Endothelial cell of umbilical vein (primary cell): ENCODE measurements around the gene ATF7IP. TPM values are rescaled to one million over a fixed set of nuclear protein-coding genes. Genes with fewer than 3 reads are reported as not detected.

Experiments used
- BruUV-seq: library from RNA; stranded (reverse); fragments of 400-500 nt; replicated peaks from 2 replicates; lab custom pipeline; 2021; lab: Mats Ljungman, UMichigan
- CTCF ChIA-PET: fragments of 300-600, 350-600 bp; sonication (Branson Sonifier 250); formaldehyde crosslinking; loops from one replicate; lab custom pipeline; 2021; ENCODE audit warnings: antibody characterized with exemption, inconsistent platforms; lab: Charles Lee
- POLR2A ChIA-PET: fragments of 300-600, 350-600 bp; sonication (Branson Sonifier 250); formaldehyde crosslinking; loops from one replicate; lab custom pipeline; 2021; ENCODE audit warnings: antibody characterized with exemption, inconsistent platforms; lab: Charles Lee
- DNase-seq: peaks from one replicate; pipeline ENCODE4 v3.0.0-alpha.2; 2011; ENCODE audit warnings: low read depth, low spot score
- FAIRE-seq: peaks from 2 replicates; lab custom pipeline; 2011; peaks lifted over from hg19 to GRCh38; lab: Jason Lieb, UNC
- H2AFZ ChIP-seq: 2 replicates; pipeline ENCODE4 v1.6.0; 2012; ENCODE audit warnings: low read depth, low read length, control low read depth, inconsistent platforms
- H3K27ac ChIP-seq: 2 replicates; pipeline ENCODE4 v1.5.1; 2011; ENCODE audit warnings: low read depth, mild to moderate bottlenecking, control low read depth, low read length, moderate library complexity; ENCODE audit not compliant: insufficient read depth
- H3K27me3 ChIP-seq, 2 experiments: 2 replicates each; pipeline versions ENCODE4 v1.6.0 to v1.6.1; 2011; ENCODE audit warnings: low read length in 2 of 2, mixed read lengths in 1 of 2; ENCODE audit not compliant: control insufficient read depth in 2 of 2, insufficient read depth in 2 of 2
- H3K36me3 ChIP-seq, 2 experiments: 2 replicates in 1 of 2; 3 replicates in 1 of 2; pipeline ENCODE4 v1.5.1; 2011; ENCODE audit warnings: low read length in 2 of 2, mild to moderate bottlenecking in 1 of 2, moderate library complexity in 1 of 2; ENCODE audit not compliant: control insufficient read depth in 2 of 2, insufficient read depth in 2 of 2; ENCODE audit errors: extremely low read depth in 1 of 2
- H3K4me1 ChIP-seq: 3 replicates; pipeline ENCODE4 v1.5.1; 2011; ENCODE audit warnings: mild to moderate bottlenecking, low read length; ENCODE audit not compliant: control insufficient read depth, insufficient read depth; ENCODE audit errors: extremely low read depth
- H3K4me2 ChIP-seq: 2 replicates; pipeline ENCODE4 v1.6.1; 2011; ENCODE audit warnings: low read length, control low read depth, mixed read lengths; ENCODE audit not compliant: insufficient read depth
- H3K4me3 ChIP-seq, 3 experiments: fragments of 200-600 bp in 1 of 3; sonication (generic), shearing (Covaris generic) in 1 of 3; replicated peaks in 1 of 3; 2 replicates each; pipeline ENCODE4 v1.5.1; 2011 to 2016; ENCODE audit warnings: control low read depth in 3 of 3, low read length in 3 of 3, mild to moderate bottlenecking in 2 of 3, inconsistent platforms in 1 of 3, low read depth in 1 of 3, moderate library complexity in 1 of 3; ENCODE audit not compliant: insufficient read depth in 1 of 3
- H3K79me2 ChIP-seq: 2 replicates; pipeline ENCODE4 v1.6.0; 2012; ENCODE audit warnings: low read length, inconsistent platforms; ENCODE audit not compliant: control insufficient read depth, insufficient read depth
- H3K9ac ChIP-seq: replicated peaks from 2 replicates; pipeline ENCODE3; 2011; ENCODE audit warnings: low read length, control low read depth; ENCODE audit not compliant: insufficient read depth; ENCODE audit errors: extremely low read depth
- H3K9me1 ChIP-seq: replicated peaks from 3 replicates; pipeline ENCODE4 v1.6.0; 2011; ENCODE audit warnings: mild to moderate bottlenecking, low read length; ENCODE audit not compliant: control insufficient read depth, insufficient read depth; ENCODE audit errors: extremely low read depth
- H3K9me3 ChIP-seq: replicated peaks from 2 replicates; pipeline ENCODE4 v1.5.1; 2012; ENCODE audit warnings: low read length, inconsistent platforms; ENCODE audit not compliant: control insufficient read depth, insufficient read depth
- H4K20me1 ChIP-seq: replicated peaks from 2 replicates; pipeline ENCODE3; 2011; ENCODE audit warnings: mild to moderate bottlenecking, low read length; ENCODE audit not compliant: control insufficient read depth, insufficient read depth; ENCODE audit errors: extremely low read depth
- EZH2 ChIP-seq: IDR thresholded peaks from 2 replicates; pipeline ENCODE4 v1.6.1; 2012; ENCODE audit warnings: borderline replicate concordance, low read depth, mild to moderate bottlenecking, moderate library complexity, low read length, inconsistent platforms; ENCODE audit not compliant: severe bottlenecking
- FOS ChIP-seq: IDR thresholded peaks from 2 replicates; pipeline ENCODE4 v1.6.1; 2011; ENCODE audit warnings: mild to moderate bottlenecking, low read length, moderate library complexity, borderline replicate concordance; ENCODE audit not compliant: insufficient read depth
- GATA2 ChIP-seq: IDR thresholded peaks from 2 replicates; pipeline ENCODE4 v1.7.0; 2011; ENCODE audit warnings: low read depth, mild to moderate bottlenecking, moderate library complexity, mixed read lengths, low read length; ENCODE audit not compliant: insufficient read length, insufficient read depth
- JUN ChIP-seq: IDR thresholded peaks from 2 replicates; pipeline ENCODE4 v1.6.1; 2011; ENCODE audit warnings: borderline replicate concordance, low read depth; ENCODE audit not compliant: insufficient read length, insufficient read depth
- MYC ChIP-seq: IDR thresholded peaks from one replicate; pipeline ENCODE4 v1.6.1; 2011; ENCODE audit warnings: mild to moderate bottlenecking, low read depth, low read length
- POLR2A ChIP-seq: IDR thresholded peaks from 2 replicates; pipeline ENCODE4 v1.6.1; 2012; ENCODE audit warnings: low read depth, mild to moderate bottlenecking, control low read depth, low read length
- POLR2AphosphoS5 ChIP-seq: IDR thresholded peaks from 2 replicates; pipeline ENCODE4 v1.6.1; 2012; ENCODE audit warnings: low read depth, mild to moderate bottlenecking, control low read depth, low read length, moderate library complexity; ENCODE audit not compliant: insufficient read depth
- dilution Hi-C: fragments of 300-500 bp; cut with MboI; formaldehyde crosslinking; loops from one replicate; pipeline ENCODE4 v1.15.0; 2019; ENCODE audit warnings: low sequenced_read_pairs; ENCODE audit not compliant: extremely low pct_ligation_motif_present
- intact Hi-C: fragments of 100-400 bp; cut with micrococcal nuclease; formaldehyde crosslinking; loops from one replicate; pipeline ENCODE4 v1.10.0; 2022
- polyA plus RNA-seq, 4 experiments: library from polyadenylated mRNA; depleted of rRNA in 3 of 4; stranded (reverse) in 3 of 4; unstranded in 1 of 4; fragments of >200 nt; gene quantifications; 2 replicates each; pipeline versions ENCODE4 v1.2.1 to v1.2.3, GENCODE V29; 2011 to 2012; ENCODE audit warnings: missing spikeins in 1 of 4
- total RNA-seq: library from RNA; stranded (reverse); gene quantifications from 2 replicates; pipeline ENCODE4 v1.2.3, GENCODE V29; 2021
- TF ChIP-seq, protein P1 (sequence below): IDR thresholded peaks from 2 replicates; pipeline ENCODE4 v1.6.1; 2011; ENCODE audit not compliant: insufficient read depth, insufficient read length
- TF ChIP-seq, protein P2 (sequence below), 2 donors: IDR thresholded peaks; 1 replicate in 1 of 2; 2 replicates in 1 of 2; pipeline ENCODE4 v1.5.1; 2011; ENCODE audit warnings: low read length in 2 of 2, mild to moderate bottlenecking in 2 of 2, moderate library complexity in 2 of 2, control low read depth in 1 of 2, inconsistent platforms in 1 of 2, low read depth in 1 of 2; ENCODE audit not compliant: insufficient read depth in 1 of 2; ENCODE audit errors: extremely low read depth in 1 of 2

Gene ATF7IP
- total and polyA plus RNA-seq, 2 donors (not counting 3 experiments of a cell fraction or from before 2014, with no cell fraction given), result 14.5 to 73.5 TPM

GRCh38 chr12:14426792-14427191 lies 61.3 kb downstream of the ATF7IP start:
- CTCF ChIA-PET, result interaction anchor here (1.5 kb wide), 1 partner anchor 12 kb away, joined by 3 read pairs; no protein-coding TSS in a partner anchor

More at GRCh38 chr12:14426792-14427191, 61.3 kb downstream of the ATF7IP start:
- dilution Hi-C loops (no loop called here), intact Hi-C loops (no loop called here)
- Histone ChIP-seq H4K20me1 (peaks cover 3% of the 10 kb centered on the region), H3K9me1 (no peaks in the 10 kb centered on the region), H3K4me1 (no peaks in the 10 kb centered on the region), H3K79me2 (peaks cover 87% of the 10 kb centered on the region), H2AFZ (no peak overlapping the region), H3K9ac (no peak overlapping the region), H3K4me3 (no peak overlapping the region), H3K9me3 (no peaks in the 10 kb centered on the region), H3K36me3 (peaks cover 6 to 9% of the 10 kb centered on the region in 2 experiments), H3K27me3 (no peaks in the 10 kb centered on the region), H3K27ac (no peak overlapping the region), H3K4me2 (no peak overlapping the region)
- no peak for DNase-seq
- FAIRE-seq, result no peak
- TF ChIP-seq, protein P1, sequence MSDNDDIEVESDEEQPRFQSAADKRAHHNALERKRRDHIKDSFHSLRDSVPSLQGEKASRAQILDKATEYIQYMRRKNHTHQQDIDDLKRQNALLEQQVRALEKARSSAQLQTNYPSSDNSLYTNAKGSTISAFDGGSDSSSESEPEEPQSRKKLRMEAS, result no peak
- TF ChIP-seq FOS (no peak), POLR2AphosphoS5 (no peak), POLR2A (no peak), MYC (no peak), GATA2 (no peak), EZH2 (no peak), JUN (no peak)
- TF ChIP-seq, protein P2, sequence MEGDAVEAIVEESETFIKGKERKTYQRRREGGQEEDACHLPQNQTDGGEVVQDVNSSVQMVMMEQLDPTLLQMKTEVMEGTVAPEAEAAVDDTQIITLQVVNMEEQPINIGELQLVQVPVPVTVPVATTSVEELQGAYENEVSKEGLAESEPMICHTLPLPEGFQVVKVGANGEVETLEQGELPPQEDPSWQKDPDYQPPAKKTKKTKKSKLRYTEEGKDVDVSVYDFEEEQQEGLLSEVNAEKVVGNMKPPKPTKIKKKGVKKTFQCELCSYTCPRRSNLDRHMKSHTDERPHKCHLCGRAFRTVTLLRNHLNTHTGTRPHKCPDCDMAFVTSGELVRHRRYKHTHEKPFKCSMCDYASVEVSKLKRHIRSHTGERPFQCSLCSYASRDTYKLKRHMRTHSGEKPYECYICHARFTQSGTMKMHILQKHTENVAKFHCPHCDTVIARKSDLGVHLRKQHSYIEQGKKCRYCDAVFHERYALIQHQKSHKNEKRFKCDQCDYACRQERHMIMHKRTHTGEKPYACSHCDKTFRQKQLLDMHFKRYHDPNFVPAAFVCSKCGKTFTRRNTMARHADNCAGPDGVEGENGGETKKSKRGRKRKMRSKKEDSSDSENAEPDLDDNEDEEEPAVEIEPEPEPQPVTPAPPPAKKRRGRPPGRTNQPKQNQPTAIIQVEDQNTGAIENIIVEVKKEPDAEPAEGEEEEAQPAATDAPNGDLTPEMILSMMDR (IDR thresholded peaks at IDR 0.05; ENCODE audit: extremely low read depth in 1 of 2, insufficient read depth in 1 of 2, low read depth in 1 of 2, low read length in 2 of 2), result no peak
- POLR2A ChIA-PET, result no interaction called here
- BruUV-seq, result no TSS peak
